IPS-11a (cell line): ENCODE results near the gene TARS2.

ENCODE experiments used
- H3K4me3 ChIP-seq: one replicate; pipeline ENCODE4 v1.5.1; 2013; ENCODE audit warnings: low read depth, low read length, control low read depth

Gene TARS2

DNA sequence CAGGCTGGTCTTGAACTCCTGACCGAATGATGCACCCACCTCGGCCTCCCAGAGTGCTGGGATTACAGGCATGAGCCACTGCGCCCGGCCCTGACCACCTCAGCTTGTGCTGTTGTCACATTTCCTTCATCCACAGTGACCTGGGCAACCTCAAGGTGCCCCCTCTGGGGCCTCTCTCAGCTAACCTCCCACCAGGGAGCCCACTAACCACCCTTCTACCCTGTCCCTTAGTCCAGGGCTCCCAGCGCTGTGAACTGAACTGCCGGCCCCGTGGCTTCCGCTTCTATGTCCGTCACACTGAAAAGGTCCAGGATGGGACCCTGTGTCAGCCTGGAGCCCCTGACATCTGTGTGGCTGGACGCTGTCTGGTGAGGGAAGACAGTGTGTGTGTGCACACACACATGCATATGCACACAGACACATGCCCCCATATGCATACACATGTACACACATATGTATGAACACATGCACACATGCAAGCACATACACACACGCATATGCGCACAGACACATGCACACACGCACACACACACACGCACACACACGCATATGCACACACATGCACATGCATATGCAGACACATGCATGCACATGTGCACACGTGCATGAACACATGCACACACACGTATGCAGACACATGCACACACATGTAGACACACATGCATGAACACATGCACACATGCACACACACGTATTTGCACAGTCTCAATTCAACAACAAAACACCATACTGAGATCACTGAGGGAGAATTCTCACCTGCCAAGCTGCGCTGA, 68.2 kb downstream of the TARS2 start:
- no peak overlapping the region for H3K4me3 ChIP-seq

DNA sequence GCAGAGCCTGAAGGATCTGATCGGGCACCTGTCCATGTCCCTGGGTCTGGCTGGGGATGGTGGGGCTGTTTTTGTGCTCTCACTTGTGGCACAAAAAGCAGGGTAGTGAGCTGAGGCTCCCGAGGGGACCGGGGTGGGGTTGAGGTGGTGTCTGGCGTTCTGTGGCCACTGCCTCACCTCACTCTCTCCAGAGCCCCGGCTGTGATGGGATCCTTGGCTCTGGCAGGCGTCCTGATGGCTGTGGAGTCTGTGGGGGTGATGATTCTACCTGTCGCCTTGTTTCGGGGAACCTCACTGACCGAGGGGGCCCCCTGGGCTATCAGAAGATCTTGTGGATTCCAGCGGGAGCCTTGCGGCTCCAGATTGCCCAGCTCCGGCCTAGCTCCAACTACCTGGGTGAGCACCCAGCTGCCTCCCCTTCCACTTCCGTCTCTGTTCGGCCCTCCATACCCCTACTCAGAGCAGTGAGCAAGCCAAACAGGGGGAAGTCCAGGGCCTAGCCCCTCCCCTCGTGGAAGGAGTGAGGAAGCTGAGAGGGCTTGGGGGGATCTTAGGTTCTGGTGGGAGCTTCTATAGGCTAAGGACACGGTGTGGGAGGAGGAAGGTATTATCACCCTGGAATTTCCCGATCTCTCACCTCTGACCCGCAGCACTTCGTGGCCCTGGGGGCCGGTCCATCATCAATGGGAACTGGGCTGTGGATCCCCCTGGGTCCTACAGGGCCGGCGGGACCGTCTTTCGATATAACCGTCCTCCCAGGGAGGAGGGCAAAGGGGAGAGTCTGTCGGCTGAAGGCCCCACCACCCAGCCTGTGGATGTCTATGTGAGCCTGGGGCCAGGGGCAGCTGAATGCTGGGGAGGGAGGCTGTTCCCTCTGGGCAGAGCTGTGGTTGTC, 69.0 kb downstream of the TARS2 start:
- no peak overlapping the region for H3K4me3 ChIP-seq

GRCh38 chr1:150557065-150557600, 69.9 kb downstream of the TARS2 start:
- no peak overlapping the region for H3K4me3 ChIP-seq
